GM12865 (cell line): Measurements from ENCODE around the gene LZTR1.
"Not testable (repeated sequence)": the region's sequence is repeated elsewhere in the genome, so short reads cannot be mapped to it uniquely, and the experiment has no call there.

Experiments
- DNase-seq: peaks from one replicate; pipeline ENCODE4 v3.0.0; 2010; ENCODE audit warnings: low read depth
- H3K4me3 ChIP-seq: 2 replicates; pipeline ENCODE4 v1.5.1; 2011; ENCODE audit warnings: mild to moderate bottlenecking, low read depth, low read length, control low read depth
- CTCF ChIP-seq: IDR thresholded peaks from 2 replicates; pipeline ENCODE4 v1.5.1; 2011; ENCODE audit warnings: low read length, control low read depth, low read depth, inconsistent platforms; ENCODE audit not compliant: insufficient read depth; ENCODE audit errors: missing control alignments

LZTR1 gene

GRCh38 chr22:21038405-21038804 lies 56.3 kb downstream of the LZTR1 start:
- no peak for DNase-seq
- no peak for TF ChIP-seq CTCF
- H3K4me3 ChIP-seq: no peak overlapping the region

- not testable (repeated sequence) for DNase-seq, H3K4me3 ChIP-seq
Observed at GRCh38 chr22:21039158-21039557, 57.1 kb downstream of the LZTR1 start.

GRCh38 chr22:21041937-21042336 lies 59.8 kb downstream of the LZTR1 start:
- no peak for DNase-seq
- no peak overlapping the region for H3K4me3 ChIP-seq
- TF ChIP-seq CTCF: no peak

GRCh38 chr22:21042978-21043859 lies 61.1 kb downstream of the LZTR1 start:
- no peak overlapping the region for H3K4me3 ChIP-seq
- no peak for TF ChIP-seq CTCF
- DNase-seq: no peak

GRCh38 chr22:21043860-21044535 lies 61.9 kb downstream of the LZTR1 start:
- TF ChIP-seq CTCF: no peak
- no peak overlapping the region for H3K4me3 ChIP-seq
- no peak for DNase-seq

- no peak for DNase-seq
- no peak for TF ChIP-seq CTCF
- no peak overlapping the region for H3K4me3 ChIP-seq
Observed at GRCh38 chr22:21044931-21045584, 63.0 kb downstream of the LZTR1 start.

GRCh38 chr22:21045585-21046294 lies 63.6 kb downstream of the LZTR1 start, which contains the start of gene LRRC74B:
Gene LRRC74B (plus strand): TSS chr22:21045946. CDS start chr22:21045987, 41 bp downstream.
- TF ChIP-seq CTCF: no peak
- no peak within 1 kb of the TSS for H3K4me3 ChIP-seq
- DNase-seq: peak; percentile 88
